HG02852 (cell line): ENCODE results near the gene UNC13B.
"Not testable (repeated sequence)": the region's sequence is repeated elsewhere in the genome, so short reads cannot be mapped to it uniquely, and the experiment has no call there.

Source experiments
- ATAC-seq: cut with Tn5 transposase; IDR thresholded peaks from one replicate; pipeline ENCODE4 v1.9.1; 2021; ENCODE audit warnings: mild to moderate bottlenecking, moderate library complexity; ENCODE audit not compliant: unreplicated experiment

Gene UNC13B

GRCh38 chr9:35162605-35163315 lies 951 bp downstream of the UNC13B start:
- ATAC-seq = no peak

GRCh38 chr9:35163413-35163812 lies 1.6 kb downstream of the UNC13B start:
- no peak for ATAC-seq

- no peak for ATAC-seq
These were observed 2.9 kb downstream of the UNC13B start for GRCh38 chr9:35164711-35165110.

- not testable (repeated sequence) for ATAC-seq
These were observed 5.6 kb downstream of the UNC13B start for GRCh38 chr9:35167429-35167828.

- ATAC-seq = no peak
These were observed 7.2 kb downstream of the UNC13B start for GRCh38 chr9:35168963-35169362.

- no peak for ATAC-seq
These were observed 11.1 kb downstream of the UNC13B start for GRCh38 chr9:35172878-35173277.

- no peak for ATAC-seq
These were observed 15.7 kb downstream of the UNC13B start for GRCh38 chr9:35177520-35177919.

- ATAC-seq = no peak
These were observed 17.8 kb downstream of the UNC13B start for GRCh38 chr9:35179347-35180280.

- ATAC-seq = no peak
These were observed 19.0 kb downstream of the UNC13B start for GRCh38 chr9:35180801-35181200.

- not testable (repeated sequence) for ATAC-seq
These were observed 20.6 kb downstream of the UNC13B start for GRCh38 chr9:35182401-35182800.

- ATAC-seq = not testable (repeated sequence)
These were observed 21.4 kb downstream of the UNC13B start for GRCh38 chr9:35182996-35183754.

GRCh38 chr9:35183755-35184480 lies 22.1 kb downstream of the UNC13B start:
- ATAC-seq = not testable (repeated sequence)

GRCh38 chr9:35186524-35186923 lies 24.7 kb downstream of the UNC13B start:
- no peak for ATAC-seq

- ATAC-seq = no peak
These were observed 28.4 kb downstream of the UNC13B start for GRCh38 chr9:35190203-35190602.

GRCh38 chr9:35191105-35191504 lies 29.3 kb downstream of the UNC13B start:
- ATAC-seq = no peak

- ATAC-seq = no peak
These were observed 32.0 kb downstream of the UNC13B start for GRCh38 chr9:35193762-35194161.

GRCh38 chr9:35195683-35196082 lies 33.9 kb downstream of the UNC13B start:
- ATAC-seq = no peak

- no peak for ATAC-seq
These were observed 36.4 kb downstream of the UNC13B start for GRCh38 chr9:35198191-35198590.

GRCh38 chr9:35203528-35203927 lies 41.7 kb downstream of the UNC13B start:
- ATAC-seq = no peak

GRCh38 chr9:35205340-35205739 lies 43.5 kb downstream of the UNC13B start:
- ATAC-seq = no peak

- no peak for ATAC-seq
These were observed 50.0 kb downstream of the UNC13B start for GRCh38 chr9:35211854-35212253.
